HG03139 (cell line): Measurements from ENCODE around the gene ADPRHL1.

Experiments
- ATAC-seq: cut with Tn5 transposase; IDR thresholded peaks from one replicate; pipeline ENCODE4 v1.9.1; 2021; ENCODE audit not compliant: unreplicated experiment

The ADPRHL1 gene

GRCh38 chr13:113351514-113352026 lies 101.7 kb downstream of the ADPRHL1 start:
- ATAC-seq = no peak

DNA sequence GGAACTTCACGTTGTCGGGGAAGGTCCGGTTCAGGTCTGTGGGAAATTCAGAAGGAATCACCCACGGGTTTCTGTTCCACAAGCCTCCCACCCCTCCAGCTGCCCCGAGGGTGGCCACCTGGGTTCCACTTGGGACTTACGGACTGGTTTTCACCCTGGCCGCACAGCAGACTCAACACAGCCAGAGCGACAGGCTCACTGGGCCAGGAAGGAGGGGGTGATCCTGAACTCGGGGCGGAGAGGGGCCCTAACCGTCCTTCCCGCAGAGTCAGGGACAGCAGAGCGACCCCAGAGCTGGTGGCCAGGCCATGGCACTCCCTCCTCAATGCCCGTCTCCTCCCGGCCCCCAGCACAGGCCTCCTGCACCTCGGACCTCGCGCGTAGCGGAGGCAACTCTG lies 102.4 kb downstream of the ADPRHL1 start:
- no peak for ATAC-seq

- no peak for ATAC-seq
Measured at GRCh38 chr13:113350065-113350937, 103.0 kb downstream of the ADPRHL1 start.
